Cardiac fibroblast (primary cell): Measurements from ENCODE around the gene MRPL27.
A peak's percentile ranks its signal among the peaks of the same experiment; 100 is the strongest.

ENCODE experiments used
- DNase-seq, 2 donors: peaks; one replicate each; pipeline versions ENCODE4 v3.0.0 to v3.0.0-alpha.2; 2010; ENCODE audit warnings: low read depth in 2 of 2
- H3K4me3 ChIP-seq, 2 donors: replicated peaks in 1 of 2; 1 replicate in 1 of 2; 2 replicates in 1 of 2; pipeline ENCODE4 v1.5.1; 2011; ENCODE audit warnings: low read depth in 2 of 2, low read length in 2 of 2, mild to moderate bottlenecking in 2 of 2, moderate library complexity in 1 of 2
- TF ChIP-seq, protein P1 (sequence below): IDR thresholded peaks from one replicate; pipeline ENCODE4 v1.5.1; 2011; ENCODE audit warnings: low read depth, mild to moderate bottlenecking, low read length, inconsistent platforms

MRPL27 gene

GRCh38 chr17:50396261-50397110 lies 23.5 kb upstream of the MRPL27 start:
- H3K4me3 ChIP-seq, result peak overlapping the region; percentile 99 to 100
- TF ChIP-seq, protein P1, sequence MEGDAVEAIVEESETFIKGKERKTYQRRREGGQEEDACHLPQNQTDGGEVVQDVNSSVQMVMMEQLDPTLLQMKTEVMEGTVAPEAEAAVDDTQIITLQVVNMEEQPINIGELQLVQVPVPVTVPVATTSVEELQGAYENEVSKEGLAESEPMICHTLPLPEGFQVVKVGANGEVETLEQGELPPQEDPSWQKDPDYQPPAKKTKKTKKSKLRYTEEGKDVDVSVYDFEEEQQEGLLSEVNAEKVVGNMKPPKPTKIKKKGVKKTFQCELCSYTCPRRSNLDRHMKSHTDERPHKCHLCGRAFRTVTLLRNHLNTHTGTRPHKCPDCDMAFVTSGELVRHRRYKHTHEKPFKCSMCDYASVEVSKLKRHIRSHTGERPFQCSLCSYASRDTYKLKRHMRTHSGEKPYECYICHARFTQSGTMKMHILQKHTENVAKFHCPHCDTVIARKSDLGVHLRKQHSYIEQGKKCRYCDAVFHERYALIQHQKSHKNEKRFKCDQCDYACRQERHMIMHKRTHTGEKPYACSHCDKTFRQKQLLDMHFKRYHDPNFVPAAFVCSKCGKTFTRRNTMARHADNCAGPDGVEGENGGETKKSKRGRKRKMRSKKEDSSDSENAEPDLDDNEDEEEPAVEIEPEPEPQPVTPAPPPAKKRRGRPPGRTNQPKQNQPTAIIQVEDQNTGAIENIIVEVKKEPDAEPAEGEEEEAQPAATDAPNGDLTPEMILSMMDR, result no peak
- DNase-seq, result peak; percentile 73 to 76

GRCh38 chr17:50394711-50395110 lies 21.7 kb upstream of the MRPL27 start:
- DNase-seq, result no peak
- TF ChIP-seq, protein P1, result no peak
- no peak overlapping the region for H3K4me3 ChIP-seq

DNA sequence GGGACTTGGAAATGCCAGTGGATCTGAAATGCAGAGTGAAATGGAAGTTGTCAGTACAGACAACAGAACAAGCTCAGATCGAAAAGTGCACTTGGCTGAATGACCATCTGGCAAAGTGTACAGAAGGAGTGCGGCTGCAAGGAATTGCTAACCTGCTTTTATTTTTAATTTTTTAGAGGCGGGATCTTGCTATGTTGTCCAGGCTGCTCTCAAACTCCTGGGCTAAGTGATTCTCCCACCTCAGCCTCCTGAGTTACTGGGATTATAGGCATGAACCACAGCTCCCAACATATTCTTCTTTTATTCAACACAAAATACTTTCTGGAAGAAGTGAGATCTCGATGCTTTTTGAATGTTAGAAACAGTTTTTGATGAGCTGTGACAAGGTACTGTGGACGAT lies 20.7 kb upstream of the MRPL27 start:
- no peak for DNase-seq
- no peak overlapping the region for H3K4me3 ChIP-seq
- TF ChIP-seq, protein P1, result no peak

- H3K4me3 ChIP-seq, result no peak overlapping the region
- TF ChIP-seq, protein P1, result no peak
- no peak for DNase-seq
Observed at GRCh38 chr17:50392621-50393020, 19.6 kb upstream of the MRPL27 start.

- H3K4me3 ChIP-seq, result no peak overlapping the region
- no peak for DNase-seq
Observed at GRCh38 chr17:50389534-50389933, 16.6 kb upstream of the MRPL27 start.

GRCh38 chr17:50388728-50389127 lies 15.7 kb upstream of the MRPL27 start:
- H3K4me3 ChIP-seq, result no peak overlapping the region
- no peak for DNase-seq
- TF ChIP-seq, protein P1, result no peak

More at GRCh38 chr17:50389534-50389933, 16.6 kb upstream of the MRPL27 start:
- TF ChIP-seq, protein P1, result no peak
